Activated gamma-delta T cell (primary cell): ENCODE results near the gene SNX32.

Experiments used
- DNase-seq: peaks from one replicate; lab custom pipeline; 2025; lab: John Stamatoyannopoulos, UW

The SNX32 gene

GRCh38 chr11:65867284-65868071, 33.7 kb downstream of the SNX32 start:
- no peak for DNase-seq

- no peak for DNase-seq
Measured at GRCh38 chr11:65868076-65868667, 34.4 kb downstream of the SNX32 start.

DNA sequence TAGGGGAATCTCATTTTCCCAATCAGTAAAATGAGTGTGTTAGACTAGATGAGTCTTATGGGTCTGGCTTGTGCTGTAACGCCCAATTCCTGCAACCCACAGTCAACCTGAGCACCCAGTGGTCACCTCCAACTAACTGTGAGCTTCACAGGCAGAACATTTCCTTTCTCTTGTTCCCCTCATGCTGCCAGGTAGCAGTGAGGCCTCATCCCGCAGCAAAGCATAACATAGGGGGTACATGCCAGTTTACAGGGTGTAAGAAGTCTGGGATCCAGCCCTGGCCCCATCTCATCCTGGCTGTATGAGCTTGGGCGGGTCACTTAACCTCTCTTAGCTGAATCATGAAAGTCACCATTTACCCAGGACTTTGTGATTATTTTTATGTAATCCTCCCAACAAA, 35.1 kb downstream of the SNX32 start:
- no peak for DNase-seq

DNA sequence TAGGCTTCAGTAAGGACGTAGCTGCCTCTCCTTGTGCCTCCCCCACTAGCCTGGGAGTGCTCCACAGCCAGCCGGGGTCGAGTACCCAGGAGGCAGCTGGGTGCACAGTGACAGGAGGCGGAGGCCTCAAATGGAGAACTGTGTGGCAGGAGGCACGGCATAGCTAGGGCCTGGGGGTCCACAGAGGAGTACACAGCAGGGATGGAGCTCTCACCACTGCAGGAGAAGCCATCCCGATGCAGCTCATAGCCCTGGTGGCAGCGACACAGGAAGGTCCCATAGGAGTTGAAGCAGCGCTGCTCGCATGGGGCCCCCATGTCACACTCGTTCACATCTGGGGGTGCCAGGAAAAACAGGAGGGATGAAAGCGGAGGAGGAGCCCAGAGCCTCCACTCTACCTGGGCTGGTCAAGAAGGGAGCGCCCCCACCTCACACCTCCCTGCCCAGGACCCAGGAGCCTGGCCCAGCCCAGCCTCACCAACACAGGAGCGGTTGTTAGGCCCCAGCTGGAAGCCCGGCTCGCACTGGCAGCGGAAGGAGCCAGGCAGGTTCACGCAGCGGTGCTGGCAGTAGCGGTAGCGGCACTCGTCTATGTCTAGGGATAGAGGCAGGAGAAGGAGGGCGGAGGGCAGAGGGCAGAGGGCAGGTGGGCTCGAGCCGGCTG, 36.0 kb downstream of the SNX32 start:
- no peak for DNase-seq

DNA sequence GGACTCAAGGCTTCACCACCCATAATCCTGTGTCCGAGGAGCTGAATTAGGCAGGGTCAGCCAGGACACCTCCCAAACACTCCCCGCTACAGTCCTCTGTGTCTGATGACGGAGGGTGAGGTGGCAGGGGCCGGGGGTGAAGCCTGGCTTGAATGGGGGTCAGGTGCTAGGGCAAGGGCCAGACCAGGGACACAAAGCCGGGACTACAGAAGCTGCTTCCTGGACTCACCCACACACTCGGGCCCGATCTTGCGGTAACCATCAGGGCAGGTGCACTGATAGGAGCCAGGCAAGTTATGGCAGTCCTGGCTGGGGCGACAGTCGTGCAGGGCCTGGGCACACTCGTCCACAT, 36.5 kb downstream of the SNX32 start:
- no peak for DNase-seq

GRCh38 chr11:65870706-65871681, 37.2 kb downstream of the SNX32 start:
- no peak for DNase-seq

- DNase-seq: no peak
Measured at GRCh38 chr11:65871811-65872548, 38.2 kb downstream of the SNX32 start.

GRCh38 chr11:65872586-65873317, 39.0 kb downstream of the SNX32 start, which contains the start of gene EFEMP2:
Gene EFEMP2 (minus strand): TSS chr11:65872800. CDS start chr11:65872354, 446 bp downstream.
- no peak for DNase-seq

- DNase-seq: peak; percentile 90
Measured at GRCh38 chr11:65873318-65874156, 39.8 kb downstream of the SNX32 start.

GRCh38 chr11:65879617-65880016, 45.9 kb downstream of the SNX32 start, which contains the start of gene CTSW:
Gene CTSW (plus strand): TSS chr11:65879837. CDS start chr11:65879855, 18 bp downstream.
- DNase-seq: peak; percentile 45

DNA sequence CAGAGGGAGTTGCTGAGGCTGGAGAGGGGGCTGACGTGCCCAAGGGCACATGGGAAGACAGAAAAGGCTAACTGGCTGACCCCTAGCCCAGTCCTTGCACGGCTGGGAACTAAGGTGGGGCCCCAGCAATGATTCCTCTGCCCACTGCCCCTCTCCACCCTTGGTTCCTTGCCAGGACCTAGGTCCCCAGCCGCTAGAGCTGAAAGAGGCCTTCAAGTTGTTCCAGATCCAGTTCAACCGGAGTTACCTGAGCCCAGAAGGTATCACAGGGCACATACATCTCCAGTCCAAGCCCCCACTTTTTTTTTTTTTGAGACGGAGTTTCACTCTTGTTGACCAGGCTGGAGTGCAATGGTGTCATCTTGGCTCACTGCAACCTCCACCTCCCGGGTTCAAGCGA, 46.3 kb downstream of the SNX32 start:
- DNase-seq: no peak

DNA sequence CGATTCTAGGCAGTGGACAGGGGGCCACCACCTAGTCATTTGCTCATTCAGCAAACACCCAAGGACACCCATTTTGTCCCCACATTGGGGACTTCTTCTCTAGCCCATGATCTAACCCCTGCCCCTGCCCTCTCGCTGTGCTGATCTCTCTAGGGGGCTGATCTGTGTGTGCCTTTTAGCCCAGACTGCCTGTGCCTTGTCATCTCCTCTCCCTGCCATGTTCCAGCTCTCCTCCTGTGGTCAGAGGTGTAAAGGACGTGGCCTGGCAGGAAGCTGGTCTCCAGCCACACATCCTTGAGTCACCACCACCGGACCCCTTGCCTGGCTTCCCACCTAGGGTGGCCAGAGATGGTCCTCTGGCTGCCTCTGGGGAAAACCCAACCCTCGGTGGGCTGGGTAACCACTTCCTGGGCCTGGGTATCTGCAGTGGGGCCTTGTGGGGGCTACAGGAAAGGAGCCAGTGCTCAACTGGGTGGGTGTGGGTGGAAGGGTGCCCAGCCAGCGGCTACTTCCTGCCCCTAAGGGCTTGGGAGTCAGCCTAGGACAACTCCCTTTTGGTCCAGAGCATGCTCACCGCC, 47.2 kb downstream of the SNX32 start:
- no peak for DNase-seq

GRCh38 chr11:65882120-65883057, 48.6 kb downstream of the SNX32 start:
- no peak for DNase-seq

- no peak for DNase-seq
Measured at GRCh38 chr11:65883058-65883761, 49.4 kb downstream of the SNX32 start.

DNA sequence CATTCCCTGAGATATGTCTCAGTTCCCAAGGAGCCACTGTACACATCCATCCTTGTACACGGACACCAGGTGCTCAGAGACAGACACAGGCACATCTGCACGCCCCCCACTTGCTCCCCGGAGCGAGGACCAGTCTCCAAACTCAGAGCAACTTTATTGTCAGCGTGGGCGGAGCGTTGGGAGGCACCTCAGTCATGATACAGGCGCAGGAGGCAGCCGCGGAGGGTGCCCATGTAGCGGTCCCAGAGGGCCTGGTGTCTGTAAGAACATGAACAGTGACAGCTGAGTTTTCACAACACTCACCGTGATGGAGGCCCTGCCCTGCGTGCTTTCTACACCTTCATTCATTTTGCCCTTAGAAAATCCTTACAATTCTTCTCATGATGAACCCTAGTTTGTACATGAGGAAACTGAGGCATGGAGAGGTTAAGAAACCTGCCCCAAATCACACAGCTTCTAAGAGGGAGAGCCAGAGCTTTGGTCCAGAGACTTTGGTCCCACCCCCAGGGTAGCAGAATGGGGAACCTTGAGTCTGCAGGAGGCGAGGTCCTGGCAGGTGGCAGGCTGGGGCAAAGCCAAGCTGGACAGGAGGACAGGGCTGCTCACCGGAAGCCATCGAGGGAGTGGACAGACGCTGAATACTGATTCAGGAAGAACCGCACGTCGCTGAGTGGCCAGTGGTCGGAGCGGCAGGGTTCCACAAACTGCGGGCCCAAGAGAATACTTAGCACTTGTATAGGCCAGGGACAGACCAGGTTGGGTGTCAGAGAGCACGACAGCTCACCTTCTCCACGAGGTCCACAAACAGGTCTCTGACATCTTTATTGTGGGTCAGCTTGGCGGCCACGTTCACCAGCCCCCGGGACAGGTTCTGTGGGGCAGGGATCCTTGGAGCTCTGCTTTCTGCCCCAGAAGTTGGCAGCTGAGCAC, 50.3 kb downstream of the SNX32 start:
- no peak for DNase-seq

DNA sequence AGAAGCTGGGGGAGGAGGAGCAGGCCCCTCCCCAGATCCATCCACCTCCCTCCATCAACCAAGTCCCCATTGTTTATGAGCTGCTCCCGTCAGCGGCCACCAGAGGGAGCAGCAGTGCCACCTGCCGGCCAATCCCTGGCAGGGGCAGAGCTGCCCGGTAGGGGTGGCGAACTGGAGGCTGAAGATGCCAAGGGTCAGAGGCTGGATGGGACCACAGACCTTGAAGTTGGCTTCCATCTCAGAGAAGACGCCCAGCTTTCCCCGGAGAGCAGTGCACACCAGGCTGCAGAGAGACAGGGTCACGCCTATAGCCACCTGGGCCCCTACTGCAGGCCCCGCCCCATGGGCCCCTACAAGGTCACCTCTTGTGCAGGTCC, 50.9 kb downstream of the SNX32 start:
- DNase-seq: peak; percentile 51
